NCI-H2227 (cell line): ENCODE measurements around the gene GPRIN3.
"Not testable (repeated sequence)": the region's sequence is repeated elsewhere in the genome, so short reads cannot be mapped to it uniquely, and the experiment has no call there.

Experiments
- DNase-seq: peaks from one replicate; lab custom pipeline; 2025; ENCODE audit not compliant: unreplicated experiment; lab: John Stamatoyannopoulos, UW

Gene GPRIN3

GRCh38 chr4:89259301-89260028, 48.1 kb downstream of the GPRIN3 start:
- DNase-seq = no peak

GRCh38 chr4:89258506-89258905, 49.1 kb downstream of the GPRIN3 start:
- DNase-seq = no peak

DNA sequence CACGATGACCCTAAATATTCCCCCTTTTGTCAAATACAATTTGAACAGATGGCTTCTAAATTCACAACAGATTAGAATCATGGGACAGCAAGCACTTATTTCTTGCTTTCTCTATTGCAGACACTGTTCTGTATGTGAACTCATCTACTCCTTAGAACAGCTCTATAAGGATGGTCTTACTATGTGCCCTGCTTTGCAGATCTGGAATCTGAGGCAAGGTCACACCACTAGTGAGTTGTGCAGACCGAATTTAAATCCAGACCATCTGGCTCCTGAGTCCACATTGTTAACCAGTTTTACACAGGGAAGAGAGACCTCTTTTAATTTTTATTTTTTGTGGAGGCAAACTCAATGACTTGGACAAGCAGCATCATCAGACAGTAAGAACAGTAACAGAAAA, 50.2 kb downstream of the GPRIN3 start:
- DNase-seq = no peak

DNA sequence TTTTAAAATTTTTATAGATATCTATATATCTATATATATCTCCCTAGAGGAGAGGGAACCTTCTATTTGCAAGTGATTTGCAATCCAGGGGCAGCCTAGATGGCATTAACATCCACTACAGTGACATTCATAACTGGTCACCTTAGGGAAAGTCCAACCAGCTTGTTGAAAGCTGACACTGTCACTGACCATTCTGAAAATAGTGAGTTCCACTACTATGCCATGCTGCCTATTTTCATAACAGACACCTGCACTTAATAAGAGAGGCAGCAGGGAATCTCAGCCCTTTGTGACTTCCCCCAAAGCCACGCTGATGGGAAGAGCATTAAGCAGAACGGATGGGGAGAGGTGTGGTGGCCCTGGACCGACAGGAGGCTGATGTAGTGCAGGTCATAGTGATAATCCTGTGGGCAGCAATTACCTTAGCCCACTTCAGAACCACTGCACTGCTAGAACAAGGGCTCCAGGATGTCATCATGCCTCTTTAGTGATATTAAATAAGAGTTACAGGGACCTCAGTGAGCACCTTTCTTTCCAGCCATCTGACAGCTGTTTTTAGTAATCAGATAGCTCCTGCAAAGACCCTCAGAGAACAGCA, 51.3 kb downstream of the GPRIN3 start:
- peak; percentile 34 for DNase-seq

GRCh38 chr4:89254847-89255246, 52.8 kb downstream of the GPRIN3 start:
- DNase-seq = no peak

DNA sequence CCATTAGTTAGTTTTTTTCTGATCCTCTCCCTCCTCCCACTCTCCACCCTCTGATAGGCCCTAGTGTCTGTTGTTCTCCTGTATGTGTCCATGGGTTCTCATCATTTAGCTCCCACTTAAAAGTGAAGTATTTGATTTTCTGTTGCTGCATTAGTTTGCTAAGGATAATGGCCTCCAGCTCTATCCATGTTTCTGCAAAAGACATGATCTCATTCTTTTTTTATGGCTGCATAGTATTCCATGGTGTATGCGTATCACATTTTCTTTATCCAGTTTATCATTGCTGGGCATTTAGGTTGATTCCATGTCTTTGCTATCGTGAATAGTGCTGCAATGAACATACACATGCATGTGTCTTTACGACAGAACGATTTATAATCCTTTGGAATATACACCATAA, 53.3 kb downstream of the GPRIN3 start:
- DNase-seq = not testable (repeated sequence)

GRCh38 chr4:89253935-89254334, 53.7 kb downstream of the GPRIN3 start:
- DNase-seq = no peak

DNA sequence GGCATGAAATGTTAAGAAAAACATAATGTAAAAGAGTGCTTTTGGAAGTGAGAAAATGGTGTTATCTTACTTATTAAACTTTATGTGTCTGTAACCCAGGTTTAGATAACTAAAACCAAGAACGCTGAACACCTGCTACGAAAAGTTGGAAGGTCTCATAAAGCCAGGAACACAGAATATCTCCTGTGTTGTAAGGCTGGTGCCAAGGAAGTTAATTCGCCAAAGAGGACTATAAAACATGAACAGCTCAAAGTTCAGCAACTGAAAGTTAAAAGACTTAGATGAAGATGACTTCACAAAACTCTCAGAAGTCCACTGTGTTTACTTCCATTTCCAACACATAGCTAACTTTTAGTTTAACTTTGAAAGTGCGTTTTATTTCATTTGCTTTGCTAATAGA, 54.3 kb downstream of the GPRIN3 start:
- DNase-seq = no peak

GRCh38 chr4:89251396-89251795, 56.2 kb downstream of the GPRIN3 start:
- DNase-seq = no peak

- DNase-seq = no peak
Observed at GRCh38 chr4:89249716-89250361, 57.8 kb downstream of the GPRIN3 start.

GRCh38 chr4:89249313-89249712, 58.3 kb downstream of the GPRIN3 start:
- DNase-seq = no peak

DNA sequence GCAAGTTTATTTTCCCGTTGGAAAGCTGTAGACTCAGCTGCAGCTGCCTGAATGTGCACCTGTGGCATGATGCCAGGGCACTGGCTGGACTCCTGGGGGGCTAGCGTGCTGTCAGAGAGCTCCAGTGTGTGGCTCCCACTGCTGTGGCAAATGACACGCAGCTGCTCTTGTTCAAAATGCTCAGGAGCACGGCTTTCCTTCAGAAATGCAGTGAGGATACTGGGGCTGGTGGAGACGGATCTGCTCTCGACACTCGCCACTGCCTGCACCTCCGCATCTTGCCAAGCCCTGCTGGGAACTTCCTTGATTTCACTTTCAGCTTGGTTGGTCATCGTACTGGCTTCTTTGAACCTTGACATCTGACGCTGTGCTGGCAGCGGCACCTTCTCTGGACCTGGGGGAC, 58.7 kb downstream of the GPRIN3 start:
- DNase-seq = no peak

- no peak for DNase-seq
Observed at GRCh38 chr4:89247951-89248350, 59.6 kb downstream of the GPRIN3 start.

GRCh38 chr4:89245459-89245858, 62.1 kb downstream of the GPRIN3 start:
- DNase-seq = no peak

DNA sequence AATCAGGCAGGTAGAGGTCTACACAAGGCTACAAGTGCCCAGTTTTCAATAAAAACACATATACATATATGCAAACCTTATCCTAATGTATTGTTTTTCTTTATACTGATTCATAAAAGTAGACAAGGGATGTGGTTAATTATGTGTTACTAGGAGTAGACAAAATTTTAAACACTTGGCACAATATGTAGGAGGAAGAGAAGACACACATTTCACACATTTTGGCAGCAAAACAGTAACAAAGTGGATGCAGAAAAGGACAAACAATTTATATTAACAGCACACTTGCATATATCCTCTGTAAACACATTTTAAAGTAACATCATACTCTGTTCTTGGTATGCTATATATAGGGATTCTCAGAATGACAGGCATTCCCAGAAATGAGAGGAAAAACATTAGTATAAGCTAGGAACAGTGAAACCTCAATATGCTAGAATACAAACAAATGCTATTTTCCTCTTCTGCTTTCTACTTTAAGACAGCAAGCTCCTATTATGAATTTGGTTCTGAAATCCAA, 63.8 kb downstream of the GPRIN3 start:
- DNase-seq = no peak

- DNase-seq = no peak
Observed at GRCh38 chr4:89242864-89243732, 64.5 kb downstream of the GPRIN3 start.

DNA sequence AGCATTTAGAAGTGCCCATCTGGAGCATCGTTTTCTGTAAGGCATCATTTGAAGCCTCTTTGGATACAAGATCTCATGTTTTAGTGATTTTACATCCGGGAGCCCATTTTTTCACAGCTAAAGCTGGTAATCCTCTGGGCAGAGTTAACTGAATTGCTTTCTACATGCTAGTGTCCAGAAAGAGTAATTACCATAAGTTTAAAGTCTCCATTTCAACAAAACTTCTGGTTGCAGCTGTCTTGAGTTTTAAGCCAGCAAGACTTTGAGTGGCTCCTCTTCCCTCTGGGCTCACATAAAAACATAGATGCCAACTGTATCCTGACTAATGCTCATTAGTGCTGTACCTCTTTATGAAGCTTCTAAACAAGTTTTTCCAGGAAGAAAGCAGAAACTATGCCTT, 65.4 kb downstream of the GPRIN3 start:
- no peak for DNase-seq

DNA sequence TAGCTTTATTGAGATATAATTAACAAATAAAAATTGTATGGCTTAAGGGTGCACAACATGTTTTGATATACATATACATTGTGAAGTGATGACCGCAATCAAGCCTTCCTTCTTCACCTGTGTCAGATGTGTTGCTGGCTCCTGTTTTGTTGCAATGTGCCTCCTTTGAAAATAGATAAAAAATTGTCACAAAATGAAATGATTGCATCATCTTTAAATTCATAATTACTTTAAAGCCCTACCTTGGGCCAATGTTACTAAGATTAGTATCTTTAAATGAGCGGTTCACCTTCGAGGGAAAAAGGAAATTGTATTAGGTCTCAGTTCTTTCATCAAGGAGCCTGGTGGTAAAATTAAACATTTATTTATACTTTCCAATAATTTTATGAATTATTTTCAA, 77.3 kb downstream of the GPRIN3 start:
- no peak for DNase-seq

- peak; percentile 75 for DNase-seq
Observed at GRCh38 chr4:89226665-89227574, 80.7 kb downstream of the GPRIN3 start.

- no peak for DNase-seq
Observed at GRCh38 chr4:89222170-89222569, 85.4 kb downstream of the GPRIN3 start.
